Measurements from ENCODE around the gene PLEKHO1. TPM values are rescaled to one million over a fixed set of nuclear protein-coding genes. Genes with fewer than 3 reads are reported as not detected.

The PLEKHO1 gene
- total RNA-seq, 1 experiment from 2014 or later = 27.0 TPM

- no peaks in the 10 kb centered on the region for H3K27me3 Mint-ChIP-seq (ENCODE audit: low read depth)
- no peak for DNase-seq (ENCODE audit: low spot score)
- peaks cover 23% of the 10 kb centered on the region for H3K9me3 Mint-ChIP-seq
- TF ChIP-seq ZNF138 (CRISPR knock-in tag; conservative IDR thresholded peaks at IDR 0.05) = no peak
- TF ChIP-seq ZMAT4 (CRISPR knock-in tag; IDR thresholded peaks at IDR 0.05) = no peak
- no peak for TF ChIP-seq ZNF281 (CRISPR knock-in tag; IDR thresholded peaks at IDR 0.05)
- no peak for TF ChIP-seq ATF2 (CRISPR knock-in tag; IDR thresholded peaks at IDR 0.05; ENCODE audit: borderline replicate concordance, low read depth)
- TF ChIP-seq ZBTB21 (CRISPR knock-in tag; IDR thresholded peaks at IDR 0.05; ENCODE audit: borderline replicate concordance) = no peak
- TF ChIP-seq ZNF317 (CRISPR knock-in tag; IDR thresholded peaks at IDR 0.05; ENCODE audit: borderline replicate concordance, low read depth) = no peak
- TF ChIP-seq ETV6 (CRISPR knock-in tag; IDR thresholded peaks at IDR 0.05) = no peak
- no peak for TF ChIP-seq ZNF416 (CRISPR knock-in tag; IDR thresholded peaks at IDR 0.05)
- no peak for TF ChIP-seq FOXP4 (CRISPR knock-in tag; IDR thresholded peaks at IDR 0.05)
- no peak for TF ChIP-seq NR2C2 (CRISPR knock-in tag; IDR thresholded peaks at IDR 0.05)
- TF ChIP-seq TCF7 (CRISPR knock-in tag; IDR thresholded peaks at IDR 0.05; ENCODE audit: low read depth) = no peak
- TF ChIP-seq PREB (CRISPR knock-in tag; IDR thresholded peaks at IDR 0.05; ENCODE audit: borderline replicate concordance) = no peak
- TF ChIP-seq SOX15 (CRISPR knock-in tag; IDR thresholded peaks at IDR 0.05) = no peak
- TF ChIP-seq ZNF423 (CRISPR knock-in tag; IDR thresholded peaks at IDR 0.05) = no peak
- no peak for TF ChIP-seq PRDM15 (CRISPR knock-in tag; IDR thresholded peaks at IDR 0.05)
- no peak overlapping the region for H3K4me3 Mint-ChIP-seq
- ATAC-seq = no peak
- no peak overlapping the region for H3K27ac Mint-ChIP-seq
- ChIA-PET CTCF (no interaction called here), POLR2A (no interaction called here)
- peaks cover 9% of the 10 kb centered on the region; the same call in 1 of the 2 replicates for H3K36me3 Mint-ChIP-seq
- H3K4me1 Mint-ChIP-seq = peaks cover 9% of the 10 kb centered on the region
Measured at GRCh38 chr1:150192012-150192411, 42.3 kb downstream of the PLEKHO1 start.
